Measurements from ENCODE around the gene METTL8.

GRCh38 chr2:171330155-171330956 lies 103.4 kb downstream of the METTL8 start:
- TF ChIP-seq POLR2A (IDR thresholded peaks at IDR 0.05; ENCODE audit: low read length) (no peak), GATA1 (IDR thresholded peaks at IDR 0.05; ENCODE audit: low read depth, low read length) (no peak)

Measured in erythroblast (primary cell).